ENCODE results near the gene COPG1.
"Not testable (repeated sequence)": the region's sequence is repeated elsewhere in the genome, so short reads cannot be mapped to it uniquely, and the experiment has no call there.

Gene COPG1

GRCh38 chr3:129213238-129213637 is 36.2 kb upstream of the COPG1 start:
- no peak for DNase-seq (ENCODE audit: low read depth)
- H3K4me3 ChIP-seq (replicated peaks; ENCODE audit: low read depth, low read length), result no peak overlapping the region
- TF ChIP-seq CTCF (IDR thresholded peaks at IDR 0.05; ENCODE audit: low read length, missing control alignments), result no peak

GRCh38 chr3:129218742-129219141 is 30.7 kb upstream of the COPG1 start:
- no peak for TF ChIP-seq CTCF (IDR thresholded peaks at IDR 0.05; ENCODE audit: low read length, missing control alignments)
- H3K4me3 ChIP-seq (replicated peaks; ENCODE audit: low read depth, low read length), result no peak overlapping the region
- DNase-seq (ENCODE audit: low read depth), result no peak

GRCh38 chr3:129224387-129224786 is 25.0 kb upstream of the COPG1 start:
- not testable (repeated sequence) for DNase-seq (ENCODE audit: low read depth); H3K4me3 ChIP-seq (replicated peaks; ENCODE audit: low read depth, low read length)

- H3K4me3 ChIP-seq (replicated peaks; ENCODE audit: low read depth, low read length), result peak overlapping the region; percentile 28
- DNase-seq (ENCODE audit: low read depth), result peak; percentile 72
- no peak for TF ChIP-seq CTCF (IDR thresholded peaks at IDR 0.05; ENCODE audit: low read length, missing control alignments)
Measured at GRCh38 chr3:129224984-129225393, 24.4 kb upstream of the COPG1 start.

- no peak for TF ChIP-seq CTCF (IDR thresholded peaks at IDR 0.05; ENCODE audit: low read length, missing control alignments)
- H3K4me3 ChIP-seq (replicated peaks; ENCODE audit: low read depth, low read length), result no peak overlapping the region
- peak; percentile 81 for DNase-seq (ENCODE audit: low read depth)
Measured at GRCh38 chr3:129226374-129226773, 23.0 kb upstream of the COPG1 start.

- no peak overlapping the region for H3K4me3 ChIP-seq (replicated peaks; ENCODE audit: low read depth, low read length)
- TF ChIP-seq CTCF (IDR thresholded peaks at IDR 0.05; ENCODE audit: low read length, missing control alignments), result peak; percentile 6
- peak; percentile 81 for DNase-seq (ENCODE audit: low read depth)
Measured at GRCh38 chr3:129228891-129229585, 20.4 kb upstream of the COPG1 start.

- TF ChIP-seq CTCF (IDR thresholded peaks at IDR 0.05; ENCODE audit: low read length, missing control alignments), result no peak
- DNase-seq (ENCODE audit: low read depth), result peak; percentile 73
Measured at GRCh38 chr3:129230311-129231019, 18.9 kb upstream of the COPG1 start.

More at GRCh38 chr3:129230311-129231019, 18.9 kb upstream of the COPG1 start:
- H3K4me3 ChIP-seq (replicated peaks; ENCODE audit: low read depth, low read length), result no peak overlapping the region

Measured in fibroblast of pulmonary artery (primary cell).